ENCODE measurements around the gene PAM.
"Not testable (repeated sequence)": the region's sequence is repeated elsewhere in the genome, so short reads cannot be mapped to it uniquely, and the experiment has no call there.

PAM gene

DNA sequence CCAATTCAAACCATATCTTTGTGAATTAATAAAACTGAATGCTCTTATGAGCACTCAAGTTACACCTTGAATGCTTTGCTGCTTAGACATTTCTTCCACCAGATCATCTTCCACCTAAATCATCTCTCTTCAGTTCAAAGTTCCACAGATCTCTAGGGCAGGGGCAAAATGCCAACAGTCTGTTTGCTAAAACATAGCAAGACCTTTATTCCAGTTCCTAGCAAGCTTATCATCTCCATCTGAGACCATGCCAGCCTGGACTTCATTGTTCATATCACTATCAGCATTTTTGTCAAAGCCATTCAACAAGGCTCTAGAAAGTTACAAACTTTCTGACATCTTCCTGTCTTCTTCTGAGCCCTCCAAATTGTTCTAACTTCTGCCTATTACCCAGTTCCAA lies 245.0 kb downstream of the PAM start:
- no peak for DNase-seq (ENCODE audit: low read depth)

DNA sequence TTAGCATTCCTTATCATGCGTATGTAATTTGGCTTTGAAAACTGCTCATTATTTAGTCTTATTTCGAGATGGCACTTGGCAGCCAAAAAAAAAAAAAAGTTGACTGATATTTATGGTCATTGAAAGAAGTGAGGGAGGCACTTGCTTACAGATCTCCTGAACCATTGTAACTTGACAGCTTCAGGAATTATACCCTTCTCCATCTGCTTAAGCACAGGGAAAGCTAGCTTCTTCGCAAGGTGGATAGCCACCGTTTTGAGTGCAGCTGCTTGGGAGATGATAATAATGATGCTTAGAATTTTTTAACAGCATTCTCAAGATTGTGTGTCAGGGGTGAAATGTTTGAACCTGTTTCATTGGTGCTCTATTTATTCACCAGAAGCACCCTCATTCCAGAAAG lies 248.8 kb downstream of the PAM start:
- DNase-seq (ENCODE audit: low read depth) = no peak

DNA sequence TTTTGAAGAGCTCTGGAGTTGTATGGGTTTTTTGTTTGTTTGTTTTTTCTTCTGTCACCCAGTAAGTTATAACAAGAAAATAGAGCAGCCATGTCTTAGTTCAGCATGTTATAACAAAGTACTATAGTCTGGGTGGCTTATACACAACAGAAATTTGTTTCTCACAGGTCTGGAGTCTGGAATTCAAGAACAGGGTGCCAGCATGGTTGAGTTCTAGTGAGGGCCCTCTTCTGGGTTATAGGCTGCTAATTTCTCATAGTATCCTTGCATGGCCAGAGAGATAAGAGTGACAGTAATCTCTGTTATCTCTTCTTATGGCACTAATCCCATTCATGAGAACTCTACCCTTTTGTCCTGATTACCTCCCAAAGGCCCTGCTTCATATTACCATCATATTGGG lies 250.2 kb downstream of the PAM start:
- DNase-seq (ENCODE audit: low read depth) = no peak

DNA sequence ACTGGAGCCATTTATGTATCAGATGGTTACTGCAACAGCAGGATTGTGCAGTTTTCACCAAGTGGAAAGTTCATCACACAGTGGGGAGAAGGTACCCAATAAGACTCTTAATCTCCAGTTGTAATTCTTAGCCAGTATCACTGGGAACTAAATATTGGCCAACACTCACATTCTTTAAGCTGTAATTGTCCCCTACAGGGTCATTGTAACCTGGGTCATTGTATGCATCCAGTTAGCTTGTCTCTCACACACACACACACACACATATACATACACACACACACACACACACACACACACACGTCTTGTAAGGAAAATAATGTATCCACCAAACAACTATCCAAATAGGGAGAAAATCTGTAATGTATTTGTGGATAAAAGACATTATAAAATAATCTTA lies 251.8 kb downstream of the PAM start:
- DNase-seq (ENCODE audit: low read depth) = no peak

DNA sequence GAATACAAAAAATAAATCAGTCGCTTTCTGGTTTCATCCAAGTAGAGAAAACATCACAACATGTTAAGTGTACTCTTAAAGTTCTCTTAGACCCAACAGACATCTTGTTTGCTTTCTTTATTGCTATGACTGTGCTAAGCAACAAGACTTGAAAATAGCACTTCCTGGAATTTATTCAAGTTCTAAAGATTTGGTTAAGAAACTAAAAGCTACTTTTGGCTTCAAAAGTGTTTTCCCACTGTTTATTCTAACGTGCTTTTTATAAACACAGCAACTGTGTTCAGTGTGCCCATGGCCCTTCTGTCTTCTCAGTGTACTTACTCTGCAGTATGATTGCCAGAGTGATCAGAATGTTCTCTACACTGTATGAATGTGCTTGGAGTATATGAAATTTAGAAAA lies 255.1 kb downstream of the PAM start:
- no peak for DNase-seq (ENCODE audit: low read depth)

DNA sequence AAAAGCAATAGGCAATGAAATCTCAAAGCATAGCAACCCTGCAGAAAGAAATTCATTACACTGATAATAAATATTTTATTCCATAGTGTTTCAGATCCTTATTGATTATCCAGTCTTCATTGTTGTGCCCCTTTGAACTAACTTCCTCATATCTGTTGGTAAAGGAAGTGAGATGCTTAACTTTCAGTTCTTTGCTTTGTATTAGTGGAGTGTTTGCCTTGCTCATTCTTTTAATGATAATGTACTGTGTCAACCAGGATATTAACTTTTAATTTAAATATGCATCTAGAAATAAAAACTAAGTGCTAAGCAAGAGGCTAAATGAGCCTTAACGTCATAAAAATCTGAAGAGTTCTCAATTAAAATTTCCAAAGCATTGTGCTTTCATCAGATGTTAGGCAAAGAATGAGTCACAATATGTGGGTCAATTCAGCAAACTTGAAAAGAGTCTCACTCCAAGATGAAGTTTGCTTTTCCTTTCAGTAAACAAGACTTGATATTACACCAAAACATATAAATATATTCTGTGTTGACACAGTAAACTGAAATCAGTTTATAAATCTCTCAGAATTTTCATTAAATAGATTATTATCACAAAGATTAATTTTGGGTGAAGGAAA lies 258.9 kb downstream of the PAM start:
- no peak for DNase-seq (ENCODE audit: low read depth)

DNA sequence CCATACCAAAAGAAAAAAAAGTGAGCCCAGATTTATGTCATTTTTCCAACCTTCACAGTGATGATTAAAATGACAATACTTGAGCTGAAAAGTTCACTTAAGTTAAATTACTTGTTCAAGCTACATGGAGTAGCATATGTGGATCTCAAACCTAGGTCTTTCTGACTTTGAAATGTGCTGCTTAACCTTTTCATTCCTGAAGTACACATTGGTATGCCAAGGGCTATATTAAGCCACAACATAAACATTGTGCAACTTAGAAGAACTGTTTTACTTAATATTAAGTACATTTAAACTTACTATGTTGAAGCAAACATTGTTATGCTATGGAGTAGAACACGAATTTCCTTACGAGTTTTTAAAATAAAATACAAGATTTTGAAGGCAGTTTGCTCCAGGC lies 259.9 kb downstream of the PAM start:
- DNase-seq (ENCODE audit: low read depth) = no peak

DNA sequence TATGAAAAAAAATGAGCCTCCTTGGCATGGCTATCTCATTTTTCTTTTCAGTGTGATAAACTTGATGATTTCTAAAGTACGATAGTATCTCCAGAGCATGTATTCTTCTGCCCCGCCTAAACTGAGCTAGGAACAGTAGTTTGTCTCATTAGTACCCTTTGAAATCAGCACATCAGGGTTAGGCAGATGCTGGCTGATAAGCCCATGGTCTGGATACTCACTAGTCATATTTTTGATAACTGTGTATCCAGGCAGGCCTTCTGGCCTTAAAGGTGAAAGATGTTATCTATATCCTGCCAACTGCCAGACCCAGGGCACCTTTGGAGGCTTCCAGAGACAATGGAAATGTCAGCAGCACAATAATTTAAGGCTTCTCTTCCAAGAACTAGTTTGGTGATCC lies 261.1 kb downstream of the PAM start:
- DNase-seq (ENCODE audit: low read depth) = no peak

DNA sequence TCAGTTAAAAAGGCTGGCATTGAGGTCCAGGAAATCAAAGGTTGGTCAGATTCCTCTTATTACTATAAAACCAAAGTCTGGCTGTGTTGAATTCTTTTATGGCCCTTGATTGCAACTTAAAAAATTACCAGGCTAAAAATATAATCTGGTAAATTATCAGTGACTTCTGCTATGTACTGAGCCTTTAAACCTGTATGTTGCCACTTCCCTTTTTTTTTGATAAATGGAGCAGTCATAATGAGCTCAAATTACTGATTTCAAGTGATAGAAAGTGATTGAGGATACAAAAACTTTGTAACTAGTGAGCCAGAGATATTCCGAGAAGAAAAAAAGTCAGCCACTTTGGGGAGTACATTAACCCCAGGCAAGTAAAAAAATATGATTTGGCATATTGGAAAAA lies 264.7 kb downstream of the PAM start:
- DNase-seq (ENCODE audit: low read depth) = no peak

DNA sequence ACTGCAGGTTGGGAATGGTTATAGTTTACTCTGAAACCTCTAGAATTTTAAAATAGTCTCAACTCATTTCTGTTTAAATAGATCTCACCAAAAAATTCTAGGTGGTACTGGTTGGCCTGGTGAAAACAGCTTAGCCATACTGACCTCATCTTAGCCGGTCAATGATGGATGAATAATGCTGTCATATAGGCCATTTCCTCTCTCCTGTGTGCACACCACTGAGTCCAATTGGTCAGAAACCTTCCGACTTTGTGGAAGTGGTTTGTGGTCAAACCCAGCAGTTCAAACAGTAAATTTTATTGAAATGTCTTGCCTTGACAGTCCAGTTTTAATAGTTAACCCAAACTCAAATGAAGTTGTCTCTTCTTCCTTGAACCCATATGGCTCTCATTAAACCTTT lies 266.2 kb downstream of the PAM start:
- no peak for DNase-seq (ENCODE audit: low read depth)

DNA sequence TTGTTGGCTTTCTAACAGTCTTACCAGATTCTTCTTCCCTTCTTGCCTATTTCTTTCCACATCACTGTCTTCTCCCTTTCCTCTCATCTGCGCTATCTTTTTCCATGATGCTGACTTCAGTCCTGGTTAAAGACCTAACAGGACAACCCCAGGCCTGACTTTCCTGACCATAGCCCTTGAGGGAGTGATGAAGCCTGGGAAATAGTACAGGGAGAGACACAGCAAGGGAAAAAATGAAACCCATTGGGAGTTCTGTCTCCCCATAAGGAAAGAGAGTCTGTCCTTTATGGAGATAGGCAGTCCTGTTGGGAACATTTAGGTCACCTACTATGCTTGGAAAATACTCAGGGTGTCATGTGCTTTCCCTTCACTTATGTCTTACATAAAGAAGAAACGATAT lies 272.2 kb downstream of the PAM start:
- no peak for DNase-seq (ENCODE audit: low read depth)

DNA sequence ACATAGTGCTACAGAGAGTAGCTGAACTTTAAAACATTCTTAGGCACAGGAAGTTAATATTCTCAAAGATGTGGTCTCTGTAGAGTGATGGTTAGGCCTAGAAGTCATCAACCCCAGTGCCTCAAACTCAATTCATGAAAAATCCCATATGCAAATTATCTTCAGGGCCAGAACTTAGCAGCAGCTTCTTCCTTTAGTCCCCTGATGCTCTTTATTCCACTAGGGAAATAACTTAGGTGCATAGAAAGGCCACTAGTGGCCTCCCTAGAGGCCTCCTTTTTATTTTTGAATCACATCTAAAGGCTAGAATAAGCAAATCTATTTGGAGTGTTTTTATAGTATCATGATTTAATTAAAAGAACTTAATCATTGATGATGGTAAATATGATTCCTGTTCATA lies 276.5 kb downstream of the PAM start:
- no peak for DNase-seq (ENCODE audit: low read depth)

DNA sequence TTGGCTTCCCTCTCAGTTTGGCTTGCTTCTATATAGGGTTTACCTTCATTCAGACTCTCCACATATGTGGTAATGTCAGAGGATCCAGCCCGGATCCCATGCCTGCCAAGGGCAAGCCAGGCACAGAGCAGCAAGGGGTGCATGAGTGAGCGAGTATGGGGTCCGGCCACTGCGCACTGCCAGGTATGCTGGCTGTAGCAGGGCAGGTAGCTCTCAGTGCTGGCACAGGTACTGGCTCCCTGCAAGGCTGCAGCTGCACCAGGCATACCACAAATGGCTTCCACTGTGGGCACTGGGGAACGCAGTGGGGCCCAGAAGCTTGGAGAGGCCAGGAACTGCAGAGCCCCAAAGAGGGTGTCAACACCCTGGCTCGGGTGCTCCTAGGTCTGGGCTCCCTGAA lies 278.6 kb downstream of the PAM start:
- no peak for DNase-seq (ENCODE audit: low read depth)

DNA sequence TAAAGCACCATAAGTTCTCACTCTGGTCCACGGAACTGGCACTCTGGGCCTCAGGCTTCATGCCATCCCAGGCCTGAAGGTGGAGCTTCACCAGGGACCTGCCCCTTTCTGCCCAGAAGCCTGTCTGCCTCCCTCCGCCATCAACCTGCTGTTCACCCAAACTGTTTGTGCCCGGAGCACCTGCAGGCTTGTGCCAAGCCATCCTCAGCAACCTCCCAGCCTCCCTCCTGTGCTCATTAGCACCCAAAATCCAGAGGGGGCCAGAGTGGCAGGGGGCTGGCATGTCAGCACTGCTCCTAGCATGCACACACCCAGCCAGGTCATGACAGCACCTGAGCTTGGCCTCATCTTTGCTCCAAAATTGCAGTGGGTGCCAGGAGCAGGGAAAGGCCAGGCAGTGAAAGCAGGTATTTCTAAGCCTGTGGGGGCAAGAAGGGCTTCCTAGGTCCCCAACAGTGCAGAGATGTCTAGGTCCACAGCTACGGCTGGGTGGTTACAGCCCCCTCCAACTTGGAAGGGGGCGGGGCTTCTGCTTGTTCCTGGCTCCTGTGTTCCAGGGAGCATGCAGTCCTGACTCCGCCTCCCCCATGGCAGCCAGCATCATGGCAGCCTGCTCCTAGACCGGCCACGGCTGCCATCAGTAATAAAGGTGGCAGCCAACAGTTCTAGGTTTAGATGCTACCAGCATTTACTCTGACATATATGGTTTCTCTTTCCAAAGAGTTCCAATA lies 279.7 kb downstream of the PAM start:
- no peak for DNase-seq (ENCODE audit: low read depth)

DNA sequence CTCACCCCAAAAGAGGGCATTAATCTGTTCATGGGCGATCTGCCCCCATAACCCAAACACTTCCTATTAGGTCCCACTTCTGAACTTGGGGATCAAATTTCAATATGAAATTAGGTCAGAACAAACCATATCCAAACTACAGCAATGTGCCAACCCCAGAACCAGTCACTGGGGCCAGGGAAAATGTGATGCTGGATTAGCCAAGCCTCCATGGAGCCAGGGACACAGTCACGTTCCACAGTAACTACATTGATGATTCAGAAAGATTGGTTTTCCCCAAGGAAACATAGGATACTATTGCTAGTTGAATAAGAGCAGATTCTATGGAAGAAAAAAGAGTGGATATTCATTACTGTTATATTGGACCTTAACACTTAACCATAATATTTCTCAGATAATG lies 280.6 kb downstream of the PAM start:
- no peak for DNase-seq (ENCODE audit: low read depth)

DNA sequence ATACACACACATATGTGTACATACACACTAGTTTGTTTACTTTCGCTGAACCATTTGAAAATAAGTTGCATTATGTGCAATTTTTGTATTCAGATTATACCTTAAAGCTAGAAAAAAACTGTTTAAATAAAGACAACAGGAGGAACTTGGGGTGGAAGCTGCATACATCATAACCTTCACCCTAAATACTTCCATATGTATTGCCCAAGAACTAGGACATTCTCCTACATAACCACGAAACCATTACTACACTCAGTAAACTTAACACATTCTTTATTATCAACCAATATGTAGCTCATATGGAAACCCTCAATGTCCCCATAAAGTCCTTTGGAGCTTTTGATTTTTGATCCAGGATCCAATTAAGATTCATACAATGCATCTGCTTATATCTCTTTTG lies 281.5 kb downstream of the PAM start:
- DNase-seq (ENCODE audit: low read depth) = no peak

DNA sequence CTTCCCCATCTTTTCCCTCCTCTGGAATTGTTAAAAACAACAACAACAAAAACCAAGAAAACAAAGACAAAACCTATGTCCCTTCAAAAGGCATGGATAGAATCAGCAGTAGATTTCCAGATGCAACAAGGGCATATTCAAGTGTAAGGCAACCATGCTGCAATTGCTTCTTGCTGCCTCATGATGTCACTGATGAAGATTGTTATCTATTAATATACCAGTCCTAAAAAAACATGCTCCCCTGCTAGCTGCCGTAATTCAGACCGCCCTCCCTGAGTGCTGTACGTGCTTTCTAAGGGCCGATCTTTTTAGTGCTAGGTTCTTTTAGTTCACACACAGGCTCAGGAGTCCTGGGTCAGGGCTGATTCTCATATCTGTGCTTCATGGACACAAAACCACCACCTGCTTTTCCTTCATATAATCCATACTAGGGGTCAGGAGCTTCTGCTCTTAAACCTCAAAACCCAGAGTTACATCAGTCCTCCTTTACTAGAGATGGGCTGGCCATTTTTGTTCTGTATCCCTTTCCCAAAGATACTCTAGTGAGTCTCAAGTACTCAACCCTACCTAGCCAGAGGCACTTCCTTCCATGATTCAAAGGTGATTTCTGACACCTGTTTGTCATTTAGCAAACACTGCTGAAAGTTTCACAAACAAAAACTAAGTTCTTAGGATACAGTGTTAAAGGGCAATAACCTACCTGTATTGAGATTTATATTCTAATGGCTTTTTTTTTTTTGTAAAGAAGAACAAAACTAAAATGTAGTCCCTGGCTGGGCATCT lies 282.8 kb downstream of the PAM start:
- DNase-seq (ENCODE audit: low read depth) = no peak

DNA sequence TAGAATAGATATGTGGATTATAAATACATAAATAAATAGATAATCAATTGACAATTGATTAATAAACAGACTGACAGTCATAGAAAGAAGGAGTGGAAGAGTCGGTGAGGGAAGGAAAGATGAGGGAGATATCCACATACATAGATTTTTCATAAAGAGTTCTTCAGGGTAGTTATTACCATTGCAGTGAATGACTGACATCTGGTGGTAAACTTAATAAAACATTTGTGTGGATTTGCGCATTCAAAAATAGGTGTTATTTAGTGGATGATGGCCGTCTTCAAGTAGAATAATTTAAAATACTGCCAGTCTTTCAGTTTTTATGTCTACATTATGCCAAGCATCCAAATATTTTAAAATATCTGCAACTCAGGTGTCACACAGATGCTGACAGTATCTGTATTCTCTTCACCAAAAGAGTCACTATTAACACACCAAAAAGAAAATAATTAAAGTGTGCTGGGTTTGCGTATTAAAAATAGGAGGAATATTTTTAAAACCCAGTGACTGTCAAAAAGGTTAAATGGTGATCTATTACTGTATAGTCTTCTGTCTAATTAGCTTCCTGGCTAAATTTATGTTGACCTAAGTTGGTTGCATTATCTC lies 286.1 kb downstream of the PAM start:
- no peak for DNase-seq (ENCODE audit: low read depth)

DNA sequence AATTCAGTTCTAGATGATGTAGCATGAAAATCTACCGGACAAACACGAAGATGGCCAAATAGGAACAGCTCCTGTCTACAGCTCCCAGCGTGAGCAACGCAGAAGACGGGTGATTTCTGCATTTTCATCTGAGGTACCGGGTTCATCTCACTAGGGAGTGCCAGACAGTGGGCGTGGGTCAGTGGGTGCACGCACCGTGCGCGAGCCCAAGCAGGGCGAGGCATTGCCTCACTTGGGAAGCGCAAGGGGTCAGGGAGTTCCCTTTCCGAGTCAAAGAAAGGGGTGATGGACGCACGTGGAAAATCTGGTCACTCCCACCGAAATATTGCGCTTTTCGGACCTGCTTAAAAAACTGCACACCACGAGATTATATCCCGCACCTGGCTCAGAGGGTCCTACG lies 291.6 kb downstream of the PAM start:
- DNase-seq (ENCODE audit: low read depth) = not testable (repeated sequence)

DNA sequence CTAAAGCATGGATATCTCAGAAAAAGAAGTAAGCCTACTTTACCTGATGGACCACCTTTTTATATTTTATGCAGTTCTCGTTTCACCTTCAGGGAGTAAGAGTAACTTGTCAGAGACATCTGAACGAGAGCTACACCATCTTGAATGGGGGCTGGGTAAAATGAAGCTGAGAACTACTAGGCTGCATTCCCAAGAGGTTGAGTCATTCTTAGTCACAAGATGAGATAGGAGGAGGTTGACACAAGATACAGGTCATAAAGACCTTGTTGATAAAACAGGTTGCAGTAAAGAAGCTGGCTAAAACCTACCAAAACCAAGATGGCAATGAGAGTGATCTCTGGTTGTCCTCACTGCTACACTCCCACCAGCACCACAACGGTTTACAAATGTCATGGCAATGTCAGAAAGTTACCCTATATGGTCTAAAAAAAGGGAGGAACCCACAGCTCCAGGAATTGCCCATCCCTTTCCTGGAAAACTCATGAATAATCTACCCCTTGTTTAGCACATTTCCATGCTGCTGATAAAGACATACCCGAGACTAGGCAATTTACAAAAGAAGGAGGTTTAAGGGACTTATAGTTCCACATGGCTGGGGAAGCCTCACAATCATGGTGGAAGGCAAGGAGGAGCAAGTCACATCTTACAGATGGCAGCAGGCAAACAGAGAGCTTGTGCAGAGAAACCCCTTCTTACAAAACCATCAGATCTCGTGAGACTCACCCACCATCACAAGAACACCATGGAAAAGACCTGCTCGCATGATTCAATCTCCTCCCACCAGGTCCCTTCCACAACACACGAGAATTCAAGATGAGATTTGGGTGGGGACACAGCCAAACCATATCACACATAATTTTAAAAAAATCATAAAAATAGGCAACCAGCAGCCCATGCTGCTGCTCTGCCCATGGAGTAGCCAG lies 302.4 kb downstream of the PAM start:
- no peak for DNase-seq (ENCODE audit: low read depth)

DNA sequence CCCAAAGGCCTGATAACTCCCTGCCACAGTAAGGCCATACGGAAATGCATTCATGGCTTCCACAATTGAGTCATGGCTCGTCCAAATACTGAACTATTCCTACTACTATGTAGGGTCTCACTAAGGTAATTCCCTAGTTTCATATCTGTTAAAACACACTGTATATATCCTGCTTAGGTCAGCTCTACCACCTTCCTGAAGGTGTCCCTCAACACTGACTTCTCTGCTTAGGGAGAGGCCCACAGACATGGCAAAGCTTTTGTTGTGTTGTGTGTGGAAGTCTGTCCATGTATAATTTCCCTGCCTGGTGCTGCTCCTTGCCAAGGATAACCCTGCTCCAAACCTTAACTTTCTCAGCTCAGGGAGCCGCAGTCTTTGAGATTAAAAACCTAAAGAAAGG lies 304.4 kb downstream of the PAM start:
- DNase-seq (ENCODE audit: low read depth) = no peak

DNA sequence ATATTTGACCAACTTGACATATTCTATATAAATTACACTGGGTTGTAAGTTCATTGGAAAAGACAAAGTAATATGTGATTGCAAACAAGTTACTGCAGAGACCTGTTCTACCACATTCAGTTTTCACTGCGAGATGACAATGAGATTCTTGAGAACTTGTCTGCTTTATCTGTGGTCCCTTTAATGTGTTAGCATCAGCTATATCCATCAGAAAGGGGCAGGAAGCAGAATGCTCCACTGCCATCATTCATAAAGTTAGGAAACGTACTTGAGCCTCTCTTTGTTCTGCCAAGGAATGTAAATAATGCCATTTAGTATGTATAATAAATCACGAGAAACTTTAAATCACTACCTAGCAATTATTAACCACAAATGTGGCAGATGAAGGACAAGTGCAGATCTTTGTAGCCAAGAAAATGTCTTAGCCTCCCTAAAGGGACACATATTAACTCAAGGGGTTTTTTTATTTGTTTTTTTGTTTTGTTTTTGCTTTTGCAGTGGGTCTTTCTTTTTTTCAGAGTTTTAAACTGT lies 305.4 kb downstream of the PAM start:
- DNase-seq (ENCODE audit: low read depth) = no peak
